ENCODE data around the gene CNTN6.

Gene CNTN6

DNA sequence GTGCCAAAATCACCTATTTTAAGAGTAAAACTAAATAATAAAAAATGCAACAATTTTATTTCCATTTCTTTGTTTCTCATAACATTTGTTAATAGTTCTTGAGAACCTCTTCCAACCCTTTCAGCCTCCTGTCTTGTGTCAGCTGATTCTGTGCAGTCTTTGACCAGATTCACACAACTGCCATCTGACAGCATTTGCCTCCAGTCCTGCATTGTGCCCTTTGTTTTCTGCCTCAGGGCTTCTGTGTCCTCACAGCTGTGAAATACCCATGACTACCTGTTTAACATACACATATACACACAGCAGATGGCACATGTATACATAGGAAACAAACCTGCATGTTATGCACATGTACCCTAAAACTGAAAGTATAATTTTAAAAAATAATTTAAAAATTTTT is 13.2 kb upstream of the CNTN6 start:
- TF ChIP-seq, protein P1, sequence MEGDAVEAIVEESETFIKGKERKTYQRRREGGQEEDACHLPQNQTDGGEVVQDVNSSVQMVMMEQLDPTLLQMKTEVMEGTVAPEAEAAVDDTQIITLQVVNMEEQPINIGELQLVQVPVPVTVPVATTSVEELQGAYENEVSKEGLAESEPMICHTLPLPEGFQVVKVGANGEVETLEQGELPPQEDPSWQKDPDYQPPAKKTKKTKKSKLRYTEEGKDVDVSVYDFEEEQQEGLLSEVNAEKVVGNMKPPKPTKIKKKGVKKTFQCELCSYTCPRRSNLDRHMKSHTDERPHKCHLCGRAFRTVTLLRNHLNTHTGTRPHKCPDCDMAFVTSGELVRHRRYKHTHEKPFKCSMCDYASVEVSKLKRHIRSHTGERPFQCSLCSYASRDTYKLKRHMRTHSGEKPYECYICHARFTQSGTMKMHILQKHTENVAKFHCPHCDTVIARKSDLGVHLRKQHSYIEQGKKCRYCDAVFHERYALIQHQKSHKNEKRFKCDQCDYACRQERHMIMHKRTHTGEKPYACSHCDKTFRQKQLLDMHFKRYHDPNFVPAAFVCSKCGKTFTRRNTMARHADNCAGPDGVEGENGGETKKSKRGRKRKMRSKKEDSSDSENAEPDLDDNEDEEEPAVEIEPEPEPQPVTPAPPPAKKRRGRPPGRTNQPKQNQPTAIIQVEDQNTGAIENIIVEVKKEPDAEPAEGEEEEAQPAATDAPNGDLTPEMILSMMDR (IDR thresholded peaks at IDR 0.05; ENCODE audit: insufficient read depth, low read depth, low read length, missing control alignments): no peak
- no peak for DNase-seq (ENCODE audit: low read depth)
- H3K4me3 ChIP-seq (ENCODE audit: low read length): no peak overlapping the region

DNA sequence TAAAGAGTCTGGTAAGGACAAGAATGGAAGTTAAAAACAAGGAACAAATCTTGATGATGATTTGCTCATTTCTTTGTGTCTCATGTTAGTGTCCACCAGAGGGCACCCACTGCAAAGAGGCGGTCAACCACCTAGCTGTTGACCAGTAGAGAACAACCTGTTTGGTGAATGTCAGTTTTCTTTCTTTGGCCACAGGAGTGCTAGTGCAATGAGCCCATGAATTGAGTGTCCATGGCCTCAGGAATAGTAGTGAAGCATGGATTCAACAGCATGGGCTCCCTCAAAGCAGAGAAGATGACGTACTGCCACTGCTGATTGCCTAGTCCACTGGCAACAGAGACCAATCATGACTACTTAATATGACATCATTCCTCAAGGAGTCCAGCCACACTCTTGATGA is 10.7 kb upstream of the CNTN6 start:
- TF ChIP-seq, protein P1 (IDR thresholded peaks at IDR 0.05; ENCODE audit: insufficient read depth, low read depth, low read length, missing control alignments): peak; percentile 72
- DNase-seq (ENCODE audit: low read depth): peak; percentile 29
- H3K4me3 ChIP-seq (ENCODE audit: low read length): no peak overlapping the region

DNA sequence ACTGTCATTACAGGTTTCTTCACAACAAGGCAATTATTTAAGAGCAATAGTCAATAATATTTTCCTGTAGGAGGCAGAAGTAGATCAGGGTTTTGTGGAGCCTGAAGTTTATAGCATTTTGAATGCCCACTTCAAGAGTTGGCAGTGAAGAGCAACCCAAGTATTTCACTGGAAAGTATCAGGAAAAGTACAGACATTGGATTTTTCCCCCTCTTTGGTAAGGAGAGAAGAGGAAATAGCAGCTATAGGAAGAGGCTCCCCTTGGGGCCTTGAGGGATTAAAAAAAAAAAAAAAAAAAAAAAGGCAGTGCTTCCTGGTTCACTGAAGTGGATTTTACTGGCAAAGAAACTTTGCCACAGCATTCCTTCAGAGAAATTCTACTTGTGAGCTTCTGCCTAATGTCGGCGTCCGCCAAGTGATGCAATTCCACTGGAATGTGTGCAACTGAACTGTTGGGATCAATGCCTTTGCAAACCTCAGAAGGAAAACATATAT is 5.7 kb upstream of the CNTN6 start:
- peak; percentile 41 for DNase-seq (ENCODE audit: low read depth)
- no peak overlapping the region for H3K4me3 ChIP-seq (ENCODE audit: low read length)
- TF ChIP-seq, protein P1 (IDR thresholded peaks at IDR 0.05; ENCODE audit: insufficient read depth, low read depth, low read length, missing control alignments): no peak

DNA sequence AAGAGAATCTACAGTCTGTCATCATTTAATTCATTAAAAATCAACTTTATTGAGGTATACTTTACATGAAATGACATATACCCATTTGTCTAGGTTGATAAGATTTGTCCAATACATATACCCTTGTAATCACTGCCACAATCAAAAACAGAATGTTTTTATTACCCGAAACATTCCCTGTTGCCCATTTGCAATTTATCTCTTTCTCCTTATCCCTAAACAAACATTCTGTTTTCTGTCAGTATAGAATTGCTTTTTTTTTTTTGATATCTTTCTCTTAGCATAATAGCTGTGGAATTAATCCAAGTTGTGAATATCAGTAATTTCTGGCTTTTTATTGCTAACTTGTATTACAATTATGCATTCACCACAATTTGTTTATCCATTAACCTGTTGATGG is 4.3 kb upstream of the CNTN6 start:
- DNase-seq (ENCODE audit: low read depth): no peak
- TF ChIP-seq, protein P1 (IDR thresholded peaks at IDR 0.05; ENCODE audit: insufficient read depth, low read depth, low read length, missing control alignments): no peak
- H3K4me3 ChIP-seq (ENCODE audit: low read length): no peak overlapping the region

DNA sequence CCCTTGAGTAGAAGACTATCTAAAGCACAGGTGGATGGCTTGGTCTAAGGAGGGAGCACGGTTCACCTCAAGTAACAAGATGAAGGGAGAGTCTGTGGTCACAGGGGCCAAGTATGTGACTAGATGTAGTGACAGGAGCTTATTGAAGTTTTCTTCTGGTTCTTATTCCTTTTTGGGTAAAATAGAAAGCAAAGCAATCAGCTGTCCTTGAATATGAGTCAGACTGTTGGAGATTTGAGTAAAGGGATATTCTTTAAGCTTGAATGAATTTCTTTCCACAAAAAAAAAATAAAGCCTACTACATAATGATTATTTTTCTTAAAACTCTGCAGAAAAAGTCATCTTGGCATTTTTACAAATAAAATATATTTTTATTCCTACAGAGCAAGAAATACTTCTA is 1.5 kb upstream of the CNTN6 start:
- TF ChIP-seq, protein P1 (IDR thresholded peaks at IDR 0.05; ENCODE audit: insufficient read depth, low read depth, low read length, missing control alignments): no peak
- no peak overlapping the region for H3K4me3 ChIP-seq (ENCODE audit: low read length)
- DNase-seq (ENCODE audit: low read depth): no peak

DNA sequence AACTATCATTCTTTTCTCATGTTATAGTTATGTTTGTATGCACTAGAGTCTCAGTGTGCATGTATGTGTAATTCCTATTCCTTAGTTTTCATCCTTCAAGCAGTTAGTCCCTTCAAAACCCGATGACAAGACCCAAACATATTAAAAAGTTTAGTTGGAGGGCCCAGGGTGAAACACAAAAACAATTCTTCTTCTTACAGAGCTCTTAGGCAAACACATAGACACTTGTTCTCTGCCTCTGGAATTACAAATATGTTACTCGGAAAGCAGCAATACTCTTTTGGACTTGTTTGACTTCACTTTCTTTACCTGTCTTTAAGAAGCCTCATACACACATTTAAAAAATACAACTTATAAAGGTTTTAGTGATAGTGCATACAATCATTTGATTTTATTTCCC is 763 bp upstream of the CNTN6 start:
- DNase-seq (ENCODE audit: low read depth): no peak
- H3K4me3 ChIP-seq (ENCODE audit: low read length): no peak overlapping the region
- TF ChIP-seq, protein P1 (IDR thresholded peaks at IDR 0.05; ENCODE audit: insufficient read depth, low read depth, low read length, missing control alignments): no peak

DNA sequence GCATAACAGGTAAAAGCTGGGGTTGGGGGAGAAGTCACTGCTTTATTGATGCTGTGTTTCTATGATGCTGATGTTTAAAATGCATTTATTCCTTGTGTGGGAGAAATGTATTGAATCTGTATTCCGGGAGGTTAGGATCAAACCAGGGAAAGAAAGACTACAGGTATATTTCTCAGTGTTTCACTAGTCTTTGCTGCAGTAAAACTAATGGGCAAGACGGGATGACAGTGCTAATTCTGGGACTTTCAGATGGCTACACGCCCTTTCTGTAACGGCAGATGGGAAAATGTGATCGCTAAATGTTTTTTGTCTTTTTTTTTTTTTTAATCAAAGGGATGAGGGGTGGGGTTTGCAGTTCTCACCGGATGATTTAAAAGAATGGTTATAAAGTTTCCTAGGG is 393 bp downstream of the CNTN6 start:
- TF ChIP-seq, protein P1 (IDR thresholded peaks at IDR 0.05; ENCODE audit: insufficient read depth, low read depth, low read length, missing control alignments): no peak
- H3K4me3 ChIP-seq (ENCODE audit: low read length): no peak overlapping the region
- no peak for DNase-seq (ENCODE audit: low read depth)

All from epithelial cell of esophagus (primary cell).